ENCODE measurements around the gene C1orf21.

The C1orf21 gene

GRCh38 chr1:184664661-184665060, 277.8 kb downstream of the C1orf21 start:
- H3K4me3 ChIP-seq (ENCODE audit: low read length) = no peak overlapping the region
- no peak for TF ChIP-seq CTCF (IDR thresholded peaks at IDR 0.05; ENCODE audit: insufficient read depth, low read depth, low read length, missing control alignments)
- no peak for DNase-seq (ENCODE audit: low read depth)

GRCh38 chr1:184665360-184665759, 278.5 kb downstream of the C1orf21 start:
- no peak for DNase-seq (ENCODE audit: low read depth)
- H3K4me3 ChIP-seq (ENCODE audit: low read length) = no peak overlapping the region
- no peak for TF ChIP-seq CTCF (IDR thresholded peaks at IDR 0.05; ENCODE audit: insufficient read depth, low read depth, low read length, missing control alignments)

- DNase-seq (ENCODE audit: low read depth) = no peak
- no peak overlapping the region for H3K4me3 ChIP-seq (ENCODE audit: low read length)
- TF ChIP-seq CTCF (IDR thresholded peaks at IDR 0.05; ENCODE audit: insufficient read depth, low read depth, low read length, missing control alignments) = no peak
Measured at GRCh38 chr1:184669391-184669790, 282.6 kb downstream of the C1orf21 start.

GRCh38 chr1:184672013-184672726, 285.3 kb downstream of the C1orf21 start:
- no peak for TF ChIP-seq CTCF (IDR thresholded peaks at IDR 0.05; ENCODE audit: insufficient read depth, low read depth, low read length, missing control alignments)
- no peak for DNase-seq (ENCODE audit: low read depth)
- no peak overlapping the region for H3K4me3 ChIP-seq (ENCODE audit: low read length)

- no peak for TF ChIP-seq CTCF (IDR thresholded peaks at IDR 0.05; ENCODE audit: insufficient read depth, low read depth, low read length, missing control alignments)
- H3K4me3 ChIP-seq (ENCODE audit: low read length) = no peak overlapping the region
- no peak for DNase-seq (ENCODE audit: low read depth)
Measured at GRCh38 chr1:184673305-184673704, 286.5 kb downstream of the C1orf21 start.

GRCh38 chr1:184677344-184677743, 290.5 kb downstream of the C1orf21 start:
- TF ChIP-seq CTCF (IDR thresholded peaks at IDR 0.05; ENCODE audit: insufficient read depth, low read depth, low read length, missing control alignments) = no peak
- DNase-seq (ENCODE audit: low read depth) = no peak
- no peak overlapping the region for H3K4me3 ChIP-seq (ENCODE audit: low read length)
